Activated B cell treated with CpG ODN at 0.5 μM for 24 hours (primary cell): ENCODE data around the gene CNTNAP2. TPM values are rescaled to one million over a fixed set of nuclear protein-coding genes. Genes with fewer than 3 reads are reported as not detected.

ENCODE experiments used
- ATAC-seq: fragments of 200-7000 bp; cut with Tn5 transposase; one replicate; pipeline ENCODE4 v1.10.0; 2021; ENCODE audit warnings: low read depth, mild to moderate bottlenecking, moderate library complexity
- CTCF ChIA-PET: fragments of 350-600 bp; sonication (Branson Sonifier 250); formaldehyde crosslinking; loops from one replicate; lab custom pipeline; 2021; ENCODE audit warnings: antibody characterized with exemption; lab: Charles Lee
- POLR2A ChIA-PET: fragments of 350-600 bp; sonication (Branson Sonifier 250); formaldehyde crosslinking; loops from one replicate; lab custom pipeline; 2021; ENCODE audit warnings: antibody characterized with exemption; lab: Charles Lee
- DNase-seq: peaks from one replicate; pipeline ENCODE4 v3.0.0; 2022
- H3K27ac Mint-ChIP-seq: one replicate; pipeline ENCODE4 v1.8.0; 2020; ENCODE audit warnings: mixed read lengths
- H3K27me3 Mint-ChIP-seq: one replicate; pipeline ENCODE4 v1.8.0; 2021; ENCODE audit warnings: mixed read lengths
- H3K36me3 Mint-ChIP-seq: one replicate; pipeline ENCODE4 v1.8.0; 2021; ENCODE audit warnings: low read depth, mixed read lengths
- H3K4me1 Mint-ChIP-seq: one replicate; pipeline ENCODE4 v1.8.0; 2021; ENCODE audit warnings: mixed read lengths
- H3K4me3 Mint-ChIP-seq: one replicate; pipeline ENCODE4 v1.8.0; 2020; ENCODE audit warnings: mild to moderate bottlenecking, mixed read lengths
- H3K9me3 Mint-ChIP-seq: one replicate; pipeline ENCODE4 v1.8.0; 2020; ENCODE audit warnings: mixed read lengths
- CTCF ChIP-seq: fragments of 200-600 bp; IDR thresholded peaks from one replicate; pipeline ENCODE4 v1.8.0; 2022; ENCODE audit warnings: antibody characterized with exemption, mild to moderate bottlenecking
- intact Hi-C: fragments of 100-400 bp; cut with micrococcal nuclease; formaldehyde crosslinking; loops from one replicate; pipeline ENCODE4 v1.15.1; 2024
- total RNA-seq: library from RNA; stranded (reverse); gene quantifications from 2 replicates; pipeline ENCODE4 v1.2.3, GENCODE V29; 2022

The CNTNAP2 gene
- total RNA-seq, 1 donor from 2014 or later: 0.84 TPM

GRCh38 chr7:147811923-147812322, 1695.3 kb downstream of the CNTNAP2 start:
- ChIA-PET CTCF (no interaction called here), POLR2A (no interaction called here)
- ATAC-seq (no peak), DNase-seq (no peak)
- Mint-ChIP-seq H3K27ac (no peak overlapping the region), H3K27me3 (no peaks in the 10 kb centered on the region), H3K4me1 (no peaks in the 10 kb centered on the region), H3K4me3 (no peak overlapping the region), H3K9me3 (no peaks in the 10 kb centered on the region), H3K36me3 (no peaks in the 10 kb centered on the region)
- TF ChIP-seq CTCF: no peak
- intact Hi-C loops: no loop called here

GRCh38 chr7:147813316-147813715, 1696.7 kb downstream of the CNTNAP2 start:
- no peak for TF ChIP-seq CTCF
- intact Hi-C loops: no loop called here
- no peak overlapping the region for H3K27ac Mint-ChIP-seq
- CTCF ChIA-PET: no interaction called here
- DNase-seq (no peak), ATAC-seq (no peak)
- POLR2A ChIA-PET: no interaction called here
- no peaks in the 10 kb centered on the region for H3K4me1 Mint-ChIP-seq
- no peaks in the 10 kb centered on the region for H3K9me3 Mint-ChIP-seq
- H3K4me3 Mint-ChIP-seq: no peak overlapping the region
- H3K36me3 Mint-ChIP-seq: no peaks in the 10 kb centered on the region
- no peaks in the 10 kb centered on the region for H3K27me3 Mint-ChIP-seq

- Mint-ChIP-seq H3K4me3 (no peak overlapping the region), H3K9me3 (peaks cover 2% of the 10 kb centered on the region), H3K4me1 (no peaks in the 10 kb centered on the region), H3K27me3 (no peaks in the 10 kb centered on the region), H3K36me3 (no peaks in the 10 kb centered on the region), H3K27ac (no peak overlapping the region)
- ATAC-seq (no peak), DNase-seq (no peak)
- POLR2A ChIA-PET: no interaction called here
- no peak for TF ChIP-seq CTCF
- CTCF ChIA-PET: no interaction called here
- intact Hi-C loops: no loop called here
Observed at GRCh38 chr7:147818317-147818716, 1701.7 kb downstream of the CNTNAP2 start.

GRCh38 chr7:147824671-147825070, 1708.1 kb downstream of the CNTNAP2 start:
- intact Hi-C loops: no loop called here
- H3K27ac Mint-ChIP-seq: no peak overlapping the region

GRCh38 chr7:147829016-147829415, 1712.4 kb downstream of the CNTNAP2 start:
- H3K4me1 Mint-ChIP-seq: no peaks in the 10 kb centered on the region
- no peaks in the 10 kb centered on the region for H3K27me3 Mint-ChIP-seq
- TF ChIP-seq CTCF: no peak
- intact Hi-C loops: no loop called here
- POLR2A ChIA-PET: no interaction called here
- H3K36me3 Mint-ChIP-seq: no peaks in the 10 kb centered on the region
- no peak for ATAC-seq
- H3K9me3 Mint-ChIP-seq: no peaks in the 10 kb centered on the region
- DNase-seq: no peak
- CTCF ChIA-PET: no interaction called here
- no peak overlapping the region for H3K27ac Mint-ChIP-seq
- H3K4me3 Mint-ChIP-seq: no peak overlapping the region

More at GRCh38 chr7:147824671-147825070, 1708.1 kb downstream of the CNTNAP2 start:
- DNase-seq (no peak), ATAC-seq (no peak)
- H3K4me1 Mint-ChIP-seq: no peaks in the 10 kb centered on the region
- no peaks in the 10 kb centered on the region for H3K36me3 Mint-ChIP-seq
- H3K4me3 Mint-ChIP-seq: no peak overlapping the region
- TF ChIP-seq CTCF: no peak
- POLR2A ChIA-PET: no interaction called here
- CTCF ChIA-PET: no interaction called here
- peaks cover 2% of the 10 kb centered on the region for H3K9me3 Mint-ChIP-seq
- no peaks in the 10 kb centered on the region for H3K27me3 Mint-ChIP-seq
